ENCODE measurements around the gene ZCCHC14. TPM values are rescaled to one million over a fixed set of nuclear protein-coding genes. Genes with fewer than 3 reads are reported as not detected.
"Not testable (repeated sequence)": the region's sequence is repeated elsewhere in the genome, so short reads cannot be mapped to it uniquely, and the experiment has no call there.

Gene ZCCHC14
- total and polyA plus RNA-seq, 2 experiments from 2014 or later, result 4.3 to 14.5 TPM

DNA sequence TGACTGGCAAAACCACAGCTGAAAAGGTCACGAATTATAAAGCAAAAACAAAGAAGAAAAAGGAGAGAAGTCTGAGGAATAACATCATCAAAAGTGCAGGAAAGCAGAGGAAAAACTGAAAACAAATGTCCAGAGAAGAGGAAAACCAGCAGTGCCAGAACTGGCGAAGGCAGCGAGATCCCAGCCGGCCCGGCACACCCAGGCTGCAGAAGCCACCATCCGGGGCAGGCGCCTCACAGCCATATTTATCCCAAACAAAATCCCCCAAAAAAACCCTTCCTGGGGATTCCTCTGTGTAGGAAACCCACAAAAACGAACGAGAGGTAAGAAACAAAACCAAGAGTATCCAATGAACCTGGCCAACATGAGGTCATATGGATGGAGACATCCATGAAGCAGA lies 10.6 kb downstream of the ZCCHC14 start:
- H3K79me2 ChIP-seq, result peaks cover 95% of the 10 kb centered on the region
- H3K36me3 ChIP-seq (replicated peaks; ENCODE audit: insufficient read depth, low read depth), result no peaks in the 10 kb centered on the region
- no peak overlapping the region for H3K4me2 ChIP-seq
- H4K20me1 ChIP-seq (ENCODE audit: insufficient read depth, poor library complexity, severe bottlenecking), result peaks cover 72% of the 10 kb centered on the region
- no peaks in the 10 kb centered on the region for H3K27me3 ChIP-seq
- no peak for TF ChIP-seq EZH2phosphoT487 (IDR thresholded peaks at IDR 0.05; ENCODE audit: low read depth, severe bottlenecking, unreplicated experiment)
- TF ChIP-seq, protein P1, sequence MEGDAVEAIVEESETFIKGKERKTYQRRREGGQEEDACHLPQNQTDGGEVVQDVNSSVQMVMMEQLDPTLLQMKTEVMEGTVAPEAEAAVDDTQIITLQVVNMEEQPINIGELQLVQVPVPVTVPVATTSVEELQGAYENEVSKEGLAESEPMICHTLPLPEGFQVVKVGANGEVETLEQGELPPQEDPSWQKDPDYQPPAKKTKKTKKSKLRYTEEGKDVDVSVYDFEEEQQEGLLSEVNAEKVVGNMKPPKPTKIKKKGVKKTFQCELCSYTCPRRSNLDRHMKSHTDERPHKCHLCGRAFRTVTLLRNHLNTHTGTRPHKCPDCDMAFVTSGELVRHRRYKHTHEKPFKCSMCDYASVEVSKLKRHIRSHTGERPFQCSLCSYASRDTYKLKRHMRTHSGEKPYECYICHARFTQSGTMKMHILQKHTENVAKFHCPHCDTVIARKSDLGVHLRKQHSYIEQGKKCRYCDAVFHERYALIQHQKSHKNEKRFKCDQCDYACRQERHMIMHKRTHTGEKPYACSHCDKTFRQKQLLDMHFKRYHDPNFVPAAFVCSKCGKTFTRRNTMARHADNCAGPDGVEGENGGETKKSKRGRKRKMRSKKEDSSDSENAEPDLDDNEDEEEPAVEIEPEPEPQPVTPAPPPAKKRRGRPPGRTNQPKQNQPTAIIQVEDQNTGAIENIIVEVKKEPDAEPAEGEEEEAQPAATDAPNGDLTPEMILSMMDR (IDR thresholded peaks at IDR 0.05; ENCODE audit: poor library complexity), result no peak
- TF ChIP-seq EZH2 (IDR thresholded peaks at IDR 0.05; ENCODE audit: borderline replicate concordance), result no peak
- DNase-seq (ENCODE audit: low spot score), result no peak
- no peak overlapping the region for H3K4me3 ChIP-seq
- no peaks in the 10 kb centered on the region for H3K9me2 ChIP-seq (replicated peaks; ENCODE audit: insufficient read depth)
- no peaks in the 10 kb centered on the region for H3K9me3 ChIP-seq (ENCODE audit: low read depth)
- H3K4me1 ChIP-seq (ENCODE audit: insufficient read depth), result peaks cover 35% of the 10 kb centered on the region
- WGBS (ENCODE audit: low lambda C conversion rate, missing lambda C conversion rate), result 94% methylated on average over 9 of the region's 9 CpGs
- H3K27ac ChIP-seq, result no peak overlapping the region
- no peak overlapping the region for H2AFZ ChIP-seq

DNA sequence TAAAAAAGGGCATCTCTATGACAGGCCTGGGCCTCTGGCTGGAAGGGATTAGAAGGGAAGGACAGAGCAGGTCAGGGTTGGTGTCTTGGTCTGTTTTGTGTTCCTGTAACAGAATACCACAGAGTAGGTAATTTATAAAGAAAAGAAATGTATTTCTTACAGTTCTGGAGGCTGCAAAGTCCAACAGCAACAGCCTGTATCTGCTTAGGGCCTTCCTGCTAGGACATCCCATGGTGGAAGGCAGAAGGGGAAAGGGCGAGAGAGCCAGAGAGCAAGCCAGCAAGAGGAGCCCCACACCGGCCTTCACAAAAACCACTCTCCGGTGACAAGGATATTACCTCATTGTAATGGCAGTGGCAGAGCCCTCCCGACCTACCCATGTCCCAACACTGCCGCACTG lies 11.1 kb downstream of the ZCCHC14 start:
- not testable (repeated sequence) for H3K9me2 ChIP-seq (replicated peaks; ENCODE audit: insufficient read depth); H3K36me3 ChIP-seq (replicated peaks; ENCODE audit: insufficient read depth, low read depth); H3K9me3 ChIP-seq (ENCODE audit: low read depth); H3K4me3 ChIP-seq; H3K27ac ChIP-seq; H3K27me3 ChIP-seq; H3K4me2 ChIP-seq; H2AFZ ChIP-seq; DNase-seq (ENCODE audit: low spot score)
- H3K4me1 ChIP-seq (ENCODE audit: insufficient read depth), result peaks cover 29% of the 10 kb centered on the region
- peaks cover 71% of the 10 kb centered on the region for H4K20me1 ChIP-seq (ENCODE audit: insufficient read depth, poor library complexity, severe bottlenecking)
- WGBS (ENCODE audit: low lambda C conversion rate, missing lambda C conversion rate), result 76% methylated on average over 5 of the region's 5 CpGs
- peaks cover 95% of the 10 kb centered on the region for H3K79me2 ChIP-seq

DNA sequence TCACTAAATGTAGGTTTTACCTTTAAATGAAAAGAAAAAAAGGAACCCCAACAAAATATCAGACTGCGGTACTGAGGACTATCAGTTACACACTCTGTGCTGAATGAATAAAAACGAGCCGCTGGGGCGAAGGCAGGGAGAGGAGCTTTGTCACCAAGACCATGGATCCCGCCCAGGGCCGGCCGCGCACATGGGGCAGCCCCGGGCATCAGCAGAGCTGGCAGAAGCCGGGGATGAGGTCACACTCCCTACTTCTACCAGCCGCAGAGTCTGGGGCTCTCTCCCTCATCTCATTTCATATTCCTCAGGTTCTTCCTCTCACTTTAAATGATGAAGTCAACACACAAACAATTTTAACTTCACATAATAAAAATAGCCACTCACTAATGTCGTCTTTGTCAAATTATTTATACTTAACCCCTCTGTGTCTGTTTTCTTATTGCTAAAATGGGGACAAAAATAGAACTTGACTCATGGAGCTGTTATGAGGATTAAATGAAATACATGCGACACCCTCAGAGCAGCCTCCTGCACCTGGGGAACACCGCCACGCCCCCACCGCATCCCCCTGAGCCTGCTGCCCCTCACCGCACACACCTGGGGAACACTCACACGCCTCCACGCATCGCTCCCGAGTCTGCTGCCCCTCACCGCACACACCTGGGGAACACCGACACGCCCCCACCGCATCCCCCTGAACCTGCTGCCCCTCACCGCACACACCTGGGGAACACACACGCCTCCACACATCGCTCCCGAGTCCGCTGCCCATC lies 15.4 kb downstream of the ZCCHC14 start:
- DNase-seq (ENCODE audit: low spot score); H2AFZ ChIP-seq; H3K9me2 ChIP-seq (replicated peaks; ENCODE audit: insufficient read depth); H3K4me3 ChIP-seq; H3K4me2 ChIP-seq; H3K27ac ChIP-seq; H3K9me3 ChIP-seq (ENCODE audit: low read depth); H3K36me3 ChIP-seq (replicated peaks; ENCODE audit: insufficient read depth, low read depth); H3K27me3 ChIP-seq: not testable (repeated sequence)
- peaks cover 72% of the 10 kb centered on the region for H4K20me1 ChIP-seq (ENCODE audit: insufficient read depth, poor library complexity, severe bottlenecking)
- H3K79me2 ChIP-seq, result peaks cover 98% of the 10 kb centered on the region
- WGBS (ENCODE audit: low lambda C conversion rate, missing lambda C conversion rate), result 93% methylated on average over 21 of the region's 30 CpGs
- H3K4me1 ChIP-seq (ENCODE audit: insufficient read depth), result peaks cover 10% of the 10 kb centered on the region

DNA sequence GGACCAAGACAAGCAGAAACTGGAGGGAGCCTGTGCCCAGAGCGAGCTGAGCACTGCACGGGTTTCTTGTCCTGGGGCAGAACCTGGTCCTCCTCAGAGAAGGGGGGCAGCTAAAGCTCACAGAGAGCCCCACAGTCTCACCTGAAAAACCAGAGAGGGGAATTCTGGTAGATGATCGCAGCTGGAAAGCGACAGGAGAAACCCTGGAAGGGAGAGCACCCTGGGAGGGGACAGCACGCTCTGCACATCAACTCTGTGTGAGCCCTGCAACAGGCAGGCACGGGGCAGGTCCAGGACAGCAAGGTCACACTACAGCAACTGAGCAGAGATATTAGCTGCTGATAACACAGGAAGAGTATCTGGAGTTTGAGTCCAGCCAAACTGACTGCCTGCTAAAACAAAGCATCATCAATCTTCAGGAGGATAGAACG lies 18.2 kb downstream of the ZCCHC14 start:
- H3K27me3 ChIP-seq, result no peaks in the 10 kb centered on the region
- H3K27ac ChIP-seq, result no peak overlapping the region
- H3K79me2 ChIP-seq, result peaks cover 98% of the 10 kb centered on the region
- peaks cover 26% of the 10 kb centered on the region for H3K4me1 ChIP-seq (ENCODE audit: insufficient read depth)
- H4K20me1 ChIP-seq (ENCODE audit: insufficient read depth, poor library complexity, severe bottlenecking), result peaks cover 71% of the 10 kb centered on the region
- no peak for DNase-seq (ENCODE audit: low spot score)
- TF ChIP-seq EZH2 (IDR thresholded peaks at IDR 0.05; ENCODE audit: borderline replicate concordance) (no peak), EZH2phosphoT487 (IDR thresholded peaks at IDR 0.05; ENCODE audit: low read depth, severe bottlenecking, unreplicated experiment) (no peak)
- TF ChIP-seq, protein P1 (IDR thresholded peaks at IDR 0.05; ENCODE audit: poor library complexity), result no peak
- H3K9me3 ChIP-seq (ENCODE audit: low read depth), result no peaks in the 10 kb centered on the region
- H3K9me2 ChIP-seq (replicated peaks; ENCODE audit: insufficient read depth), result no peaks in the 10 kb centered on the region
- no peak overlapping the region for H2AFZ ChIP-seq
- 68% methylated on average over 7 of the region's 7 CpGs for WGBS (ENCODE audit: low lambda C conversion rate, missing lambda C conversion rate)
- H3K4me2 ChIP-seq, result no peak overlapping the region
- no peak overlapping the region for H3K4me3 ChIP-seq
- H3K36me3 ChIP-seq (replicated peaks; ENCODE audit: insufficient read depth, low read depth), result no peaks in the 10 kb centered on the region

Data from hepatocyte (in vitro differentiated cells).